ENCODE results near the gene CEP68.

Gene CEP68

GRCh38 chr2:65061146-65061909 is 5.1 kb downstream of the CEP68 start:
- DNase-seq: no peak

DNA sequence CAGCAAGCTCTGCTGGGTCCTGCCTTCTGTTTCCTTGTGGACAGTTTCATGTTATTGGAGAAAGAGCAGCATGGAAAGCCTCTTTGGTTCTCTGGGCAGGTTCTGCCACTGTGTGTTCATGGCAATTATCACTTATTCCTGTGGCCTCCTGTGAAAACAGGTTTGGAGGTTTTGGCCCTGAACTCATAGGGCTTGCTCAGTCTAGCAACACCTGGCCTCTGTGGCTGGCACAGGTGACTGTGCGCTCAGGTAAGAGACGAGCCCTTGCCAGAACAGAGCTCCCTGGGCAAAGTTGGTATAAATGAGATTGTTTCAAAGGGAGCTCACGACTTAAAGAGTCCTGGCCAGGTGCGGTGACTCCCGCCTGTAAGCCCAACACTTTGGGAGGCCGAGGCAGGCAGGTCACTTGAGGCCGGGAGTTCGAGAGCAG is 5.7 kb downstream of the CEP68 start:
- no peak for DNase-seq

- no peak for DNase-seq
These were observed 6.9 kb downstream of the CEP68 start for GRCh38 chr2:65062843-65063825.

DNA sequence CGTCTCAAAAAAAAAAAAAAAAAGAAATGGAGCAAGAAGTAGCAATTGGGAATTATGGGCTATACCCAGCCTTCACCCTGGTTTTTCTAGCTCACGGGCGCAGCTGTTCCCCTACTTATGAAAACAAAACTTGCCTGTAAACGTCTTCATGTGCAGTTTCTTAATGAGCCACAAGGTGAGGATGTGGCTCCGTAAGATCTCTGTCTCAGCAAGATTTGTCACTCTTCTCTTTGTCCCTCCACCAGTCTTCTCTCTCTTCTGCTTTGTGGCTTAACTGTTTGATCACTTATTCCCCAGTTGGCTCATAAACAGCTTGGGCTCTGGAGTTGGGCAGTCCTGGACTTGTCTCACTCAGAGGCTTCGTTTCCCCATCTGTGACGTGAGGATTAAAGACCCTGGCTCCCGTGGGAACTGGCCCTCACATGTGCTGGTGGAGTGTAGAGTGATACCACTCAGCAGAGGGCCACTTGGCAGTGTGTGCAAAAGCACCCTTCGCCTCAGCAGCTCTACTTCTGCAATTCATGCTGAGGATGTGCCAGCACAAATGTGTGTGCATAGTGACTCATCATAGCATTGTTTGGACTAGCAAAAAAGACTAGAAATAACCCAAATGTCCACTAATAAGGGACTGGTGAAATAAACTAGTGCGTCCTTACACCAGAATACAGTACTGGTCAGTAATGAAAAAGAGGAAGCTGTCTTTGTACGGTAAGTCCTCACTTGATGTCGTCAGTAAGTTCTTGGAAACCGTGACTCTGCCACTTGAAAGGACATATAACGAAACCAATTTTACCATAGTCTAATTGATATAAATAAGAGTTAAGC is 8.7 kb downstream of the CEP68 start:
- DNase-seq: peak; percentile 40

- DNase-seq: peak; percentile 20
These were observed 11.8 kb downstream of the CEP68 start for GRCh38 chr2:65067806-65068553.

DNA sequence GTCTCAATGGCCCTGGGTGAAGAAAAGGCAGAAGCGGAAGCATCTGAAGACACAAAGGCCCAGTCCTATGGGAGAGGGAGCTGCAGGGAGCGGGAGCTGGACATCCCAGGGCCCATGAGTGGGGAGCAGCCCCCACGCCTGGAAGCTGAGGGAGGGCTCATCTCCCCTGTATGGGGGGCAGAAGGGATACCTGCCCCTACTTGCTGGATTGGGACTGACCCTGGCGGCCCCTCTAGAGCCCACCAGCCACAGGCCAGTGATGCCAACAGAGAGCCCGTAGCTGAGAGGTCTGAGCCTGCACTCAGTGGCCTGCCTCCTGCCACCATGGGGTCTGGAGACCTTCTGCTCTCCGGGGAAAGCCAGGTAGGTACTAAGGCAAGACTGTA is 13.2 kb downstream of the CEP68 start:
- DNase-seq: no peak

DNA sequence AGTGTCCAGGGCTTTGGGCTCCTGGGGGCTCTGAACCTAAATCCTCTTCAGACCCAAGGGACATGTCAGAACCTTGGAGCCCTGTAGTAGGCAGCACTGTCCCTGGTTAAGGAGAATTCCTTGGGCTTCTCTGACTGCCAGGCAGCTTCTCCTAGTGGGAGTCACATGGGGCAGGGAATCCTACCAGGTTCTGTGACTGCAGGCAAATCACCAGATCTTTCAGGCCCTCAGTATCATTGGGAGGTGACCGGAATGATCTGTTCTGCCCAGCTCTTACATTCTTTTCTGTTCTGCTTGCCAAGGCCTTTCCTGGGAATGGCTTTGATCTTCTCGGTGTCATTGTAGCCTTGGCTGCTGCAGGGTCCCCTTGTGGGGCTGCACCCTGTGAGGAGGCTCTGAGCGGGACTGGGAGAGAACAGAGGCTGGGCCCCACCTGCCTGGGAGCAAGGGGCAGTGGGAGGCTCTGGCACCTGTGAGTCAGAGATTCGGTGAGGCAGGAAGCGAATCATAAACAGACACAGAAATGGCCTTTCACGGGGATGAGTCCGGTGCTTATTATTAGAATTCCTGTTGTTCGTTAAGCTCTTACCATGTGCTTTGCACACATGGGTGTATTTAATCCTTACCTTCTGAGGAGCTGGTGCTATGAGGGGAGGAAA is 14.1 kb downstream of the CEP68 start:
- no peak for DNase-seq

GRCh38 chr2:65070856-65071255 is 14.6 kb downstream of the CEP68 start:
- no peak for DNase-seq

- DNase-seq: no peak
These were observed 15.4 kb downstream of the CEP68 start for GRCh38 chr2:65071499-65072180.

- DNase-seq: no peak
These were observed 16.2 kb downstream of the CEP68 start for GRCh38 chr2:65072181-65072970.

- DNase-seq: no peak
These were observed 17.8 kb downstream of the CEP68 start for GRCh38 chr2:65073879-65074565.

- no peak for DNase-seq
These were observed 19.0 kb downstream of the CEP68 start for GRCh38 chr2:65075176-65075575.

DNA sequence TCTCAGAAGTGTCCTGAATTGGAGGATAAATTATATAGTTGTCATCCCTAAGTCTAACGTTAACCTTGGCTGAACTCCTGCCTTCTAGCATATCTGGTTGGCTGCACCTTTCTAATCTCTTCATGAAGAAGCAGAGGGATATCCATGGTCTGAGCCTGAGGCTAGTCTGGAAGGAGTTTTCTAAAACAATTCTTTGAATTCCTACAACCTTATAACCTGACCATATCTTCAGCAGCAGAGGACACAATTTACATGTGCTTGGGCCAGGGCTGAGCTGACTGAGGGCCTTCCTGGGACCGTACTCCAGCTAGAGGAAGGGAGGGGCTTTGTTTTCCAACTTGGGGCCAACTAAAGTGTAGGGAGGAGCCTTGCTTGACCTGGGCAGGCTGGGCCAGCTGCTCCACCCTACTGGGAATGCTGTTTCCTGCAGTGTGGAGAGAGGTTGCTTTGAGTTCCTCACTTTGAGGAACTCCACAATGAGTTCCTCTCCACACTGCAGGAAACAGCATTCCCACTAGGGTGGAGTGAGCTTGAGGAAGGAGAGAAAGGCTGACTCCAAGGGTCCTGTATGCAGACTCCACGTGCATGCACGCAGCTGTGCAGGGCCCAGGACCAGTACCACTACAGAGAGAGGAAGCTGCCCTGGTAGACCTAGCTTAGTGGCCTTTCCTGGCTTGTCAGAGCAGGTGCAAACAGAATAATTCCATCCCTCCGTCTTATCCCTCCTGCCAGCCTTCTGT is 19.6 kb downstream of the CEP68 start:
- no peak for DNase-seq

DNA sequence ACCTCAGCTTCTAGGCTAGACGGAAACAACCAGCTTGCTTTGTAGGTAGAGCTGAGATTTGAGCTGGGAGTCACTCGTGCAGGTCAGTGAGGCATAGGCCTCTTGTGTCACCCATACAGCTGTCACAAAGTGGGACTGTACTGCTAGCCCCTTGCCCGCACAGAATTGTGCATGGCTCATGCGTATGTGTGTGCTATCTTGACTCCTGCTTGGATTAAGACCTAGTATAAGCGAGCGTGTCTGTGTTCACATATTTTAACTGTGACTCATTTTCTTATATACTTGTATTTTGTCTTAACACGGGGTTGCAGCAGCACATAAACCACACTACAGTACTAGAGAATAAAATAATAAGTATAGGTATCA is 20.1 kb downstream of the CEP68 start:
- DNase-seq: no peak

GRCh38 chr2:65077898-65078297 is 21.7 kb downstream of the CEP68 start:
- no peak for DNase-seq

DNA sequence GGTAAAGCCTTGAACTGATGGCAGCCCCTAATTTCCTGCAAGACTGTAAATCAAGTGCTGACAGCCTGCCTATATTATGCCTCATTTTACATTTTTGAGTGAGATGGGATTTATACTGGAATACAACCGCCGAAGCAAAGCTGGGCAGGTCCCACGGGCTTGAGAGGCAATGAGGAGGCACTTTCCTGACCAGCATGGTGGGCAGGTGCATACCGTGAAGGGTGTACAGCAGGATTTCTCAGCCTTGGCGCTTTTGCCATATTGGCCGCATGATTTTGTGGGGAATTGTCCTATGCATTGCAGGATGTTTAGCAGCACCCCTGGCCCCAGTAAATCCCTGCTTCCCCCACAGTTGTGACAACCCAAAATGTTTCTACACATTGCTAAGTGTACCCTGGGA is 22.8 kb downstream of the CEP68 start:
- no peak for DNase-seq

DNA sequence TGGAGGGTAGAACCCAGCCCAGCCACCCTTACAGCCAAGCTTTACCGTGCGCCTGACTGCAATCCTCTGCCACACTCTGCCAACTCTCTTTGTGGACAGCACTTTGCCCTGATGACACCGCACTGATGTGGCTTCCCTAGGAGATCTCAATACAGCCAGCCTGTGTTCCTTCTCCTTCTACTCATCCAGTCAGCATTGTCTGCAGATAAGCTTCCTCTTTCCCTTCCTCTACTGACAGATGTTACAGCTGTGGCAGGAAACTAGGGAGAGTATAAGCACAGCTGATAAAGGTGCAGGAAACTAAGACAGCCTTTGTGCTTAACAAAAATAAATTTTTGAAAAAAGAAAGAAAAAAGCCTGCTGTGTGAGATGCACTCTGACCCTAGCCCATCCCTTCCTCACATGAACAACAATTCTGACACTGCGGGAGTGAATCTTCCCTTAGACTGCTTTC is 25.0 kb downstream of the CEP68 start:
- no peak for DNase-seq

DNA sequence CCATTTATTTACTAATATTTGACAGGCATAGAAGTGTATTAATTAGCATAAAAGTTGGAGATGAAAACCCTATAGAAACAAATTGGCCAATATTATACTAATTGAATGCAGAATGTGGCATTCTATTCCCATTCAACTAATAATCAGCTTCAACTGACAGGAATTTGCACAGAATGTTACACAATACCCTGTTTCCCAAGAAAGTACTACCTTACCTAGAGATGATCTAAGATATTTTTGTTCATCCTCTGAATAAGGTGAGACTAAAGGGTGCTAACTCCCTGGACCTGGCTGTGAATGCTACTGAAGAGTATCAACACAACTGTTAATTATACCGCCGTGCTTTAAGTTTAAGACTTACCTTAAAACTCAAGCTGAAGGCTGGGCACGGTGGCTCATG is 28.9 kb downstream of the CEP68 start:
- no peak for DNase-seq

- no peak for DNase-seq
These were observed 36.6 kb downstream of the CEP68 start for GRCh38 chr2:65092791-65093190.
